Measurements from ENCODE around the gene PLD1.

DNA sequence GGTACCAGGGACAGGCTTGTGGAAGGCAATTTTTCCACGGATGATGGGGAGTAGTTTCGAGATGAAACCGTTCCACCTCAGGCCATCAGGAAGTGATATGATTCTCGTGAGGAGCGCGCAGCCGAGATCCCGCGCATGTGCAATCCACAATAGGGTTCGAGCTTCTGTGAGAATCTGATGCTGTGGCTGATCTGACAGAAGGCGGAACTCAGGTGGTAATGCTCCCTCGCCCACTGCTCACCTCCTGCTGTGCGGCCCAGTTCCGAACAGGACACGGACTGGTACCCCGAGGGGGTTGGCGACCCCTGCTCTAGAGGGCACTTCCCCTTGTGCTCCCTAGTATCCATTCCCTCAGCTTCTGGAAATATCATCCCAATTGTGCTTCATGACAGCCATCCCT is 99.9 kb downstream of the PLD1 start:
- TF ChIP-seq, protein P1, sequence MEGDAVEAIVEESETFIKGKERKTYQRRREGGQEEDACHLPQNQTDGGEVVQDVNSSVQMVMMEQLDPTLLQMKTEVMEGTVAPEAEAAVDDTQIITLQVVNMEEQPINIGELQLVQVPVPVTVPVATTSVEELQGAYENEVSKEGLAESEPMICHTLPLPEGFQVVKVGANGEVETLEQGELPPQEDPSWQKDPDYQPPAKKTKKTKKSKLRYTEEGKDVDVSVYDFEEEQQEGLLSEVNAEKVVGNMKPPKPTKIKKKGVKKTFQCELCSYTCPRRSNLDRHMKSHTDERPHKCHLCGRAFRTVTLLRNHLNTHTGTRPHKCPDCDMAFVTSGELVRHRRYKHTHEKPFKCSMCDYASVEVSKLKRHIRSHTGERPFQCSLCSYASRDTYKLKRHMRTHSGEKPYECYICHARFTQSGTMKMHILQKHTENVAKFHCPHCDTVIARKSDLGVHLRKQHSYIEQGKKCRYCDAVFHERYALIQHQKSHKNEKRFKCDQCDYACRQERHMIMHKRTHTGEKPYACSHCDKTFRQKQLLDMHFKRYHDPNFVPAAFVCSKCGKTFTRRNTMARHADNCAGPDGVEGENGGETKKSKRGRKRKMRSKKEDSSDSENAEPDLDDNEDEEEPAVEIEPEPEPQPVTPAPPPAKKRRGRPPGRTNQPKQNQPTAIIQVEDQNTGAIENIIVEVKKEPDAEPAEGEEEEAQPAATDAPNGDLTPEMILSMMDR (IDR thresholded peaks at IDR 0.05): no peak
- TF ChIP-seq POLR2AphosphoS5 (IDR thresholded peaks at IDR 0.05) (no peak), POLR2A (IDR thresholded peaks at IDR 0.05) (no peak)
